ENCODE results near the gene CRABP1.
A peak's percentile ranks its signal among the peaks of the same experiment; 100 is the strongest.

DNA sequence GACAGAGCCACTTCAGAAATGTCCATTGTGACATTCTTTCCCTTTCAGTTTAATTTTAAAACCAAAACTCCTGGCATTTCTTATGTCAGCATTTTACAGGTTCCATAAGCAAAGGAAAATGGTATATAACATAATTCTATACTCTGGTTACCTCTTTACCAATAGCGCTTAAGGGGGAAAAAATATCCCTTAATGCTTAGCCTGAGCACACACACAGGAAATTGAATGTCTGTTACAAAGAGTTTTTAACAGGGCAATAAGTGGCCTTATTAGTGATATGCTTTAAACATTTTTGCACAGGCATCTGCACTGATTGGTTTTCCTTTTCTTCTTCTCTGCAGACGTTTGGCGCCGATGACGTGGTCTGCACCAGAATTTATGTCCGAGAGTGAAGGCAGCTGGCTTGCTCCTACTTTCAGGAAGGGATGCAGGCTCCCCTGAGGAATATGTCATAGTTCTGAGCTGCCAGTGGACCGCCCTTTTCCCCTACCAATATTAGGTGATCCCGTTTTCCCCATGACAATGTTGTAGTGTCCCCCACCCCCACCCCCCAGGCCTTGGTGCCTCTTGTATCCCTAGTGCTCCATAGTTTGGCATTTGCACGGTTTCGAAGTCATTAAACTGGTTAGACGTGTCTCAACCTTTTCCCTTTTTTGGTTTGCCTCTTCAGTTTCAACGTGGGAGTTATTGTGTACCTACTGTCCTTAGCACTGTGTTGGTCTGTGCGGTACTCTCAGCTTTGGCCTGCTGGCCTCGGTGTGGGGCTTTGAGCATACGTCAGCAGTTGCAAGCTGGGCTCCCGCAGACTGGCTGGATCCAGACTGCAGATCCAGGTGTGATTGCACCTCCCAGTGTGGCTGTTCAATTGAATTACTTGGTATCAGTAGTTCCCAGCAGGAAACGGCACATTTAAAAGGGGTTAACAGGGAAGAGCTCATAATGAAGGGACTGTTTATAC, 7.7 kb downstream of the CRABP1 start:
- TF ChIP-seq, protein P1, sequence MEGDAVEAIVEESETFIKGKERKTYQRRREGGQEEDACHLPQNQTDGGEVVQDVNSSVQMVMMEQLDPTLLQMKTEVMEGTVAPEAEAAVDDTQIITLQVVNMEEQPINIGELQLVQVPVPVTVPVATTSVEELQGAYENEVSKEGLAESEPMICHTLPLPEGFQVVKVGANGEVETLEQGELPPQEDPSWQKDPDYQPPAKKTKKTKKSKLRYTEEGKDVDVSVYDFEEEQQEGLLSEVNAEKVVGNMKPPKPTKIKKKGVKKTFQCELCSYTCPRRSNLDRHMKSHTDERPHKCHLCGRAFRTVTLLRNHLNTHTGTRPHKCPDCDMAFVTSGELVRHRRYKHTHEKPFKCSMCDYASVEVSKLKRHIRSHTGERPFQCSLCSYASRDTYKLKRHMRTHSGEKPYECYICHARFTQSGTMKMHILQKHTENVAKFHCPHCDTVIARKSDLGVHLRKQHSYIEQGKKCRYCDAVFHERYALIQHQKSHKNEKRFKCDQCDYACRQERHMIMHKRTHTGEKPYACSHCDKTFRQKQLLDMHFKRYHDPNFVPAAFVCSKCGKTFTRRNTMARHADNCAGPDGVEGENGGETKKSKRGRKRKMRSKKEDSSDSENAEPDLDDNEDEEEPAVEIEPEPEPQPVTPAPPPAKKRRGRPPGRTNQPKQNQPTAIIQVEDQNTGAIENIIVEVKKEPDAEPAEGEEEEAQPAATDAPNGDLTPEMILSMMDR (IDR thresholded peaks at IDR 0.05) = no peak
- TF ChIP-seq POLR2A (IDR thresholded peaks at IDR 0.05) = peak in 1 of 2 donors; percentile 77

Data from thyroid gland (tissue), 4 donors.